ENCODE results near the gene ZNF24.

DNA sequence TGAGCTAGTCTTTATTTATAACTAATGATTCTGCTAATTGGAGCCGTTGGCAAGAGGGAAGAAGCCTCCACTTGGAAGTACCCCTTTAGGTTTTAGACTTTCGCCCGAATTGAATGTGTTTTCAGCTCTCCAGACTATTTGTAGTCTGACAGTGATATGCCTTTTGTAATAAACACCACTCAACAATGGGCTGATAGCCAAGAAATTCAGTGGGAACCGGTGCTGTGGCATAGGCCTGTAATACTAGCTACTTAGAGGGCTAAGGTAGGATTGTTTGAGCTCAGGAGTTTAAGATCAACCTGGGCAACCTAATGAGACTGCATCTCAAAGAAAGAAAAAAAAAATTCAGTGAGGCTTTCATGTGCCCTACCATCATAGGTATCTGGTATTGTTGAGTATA lies 40.6 kb downstream of the ZNF24 start:
- TF ChIP-seq, protein P1, sequence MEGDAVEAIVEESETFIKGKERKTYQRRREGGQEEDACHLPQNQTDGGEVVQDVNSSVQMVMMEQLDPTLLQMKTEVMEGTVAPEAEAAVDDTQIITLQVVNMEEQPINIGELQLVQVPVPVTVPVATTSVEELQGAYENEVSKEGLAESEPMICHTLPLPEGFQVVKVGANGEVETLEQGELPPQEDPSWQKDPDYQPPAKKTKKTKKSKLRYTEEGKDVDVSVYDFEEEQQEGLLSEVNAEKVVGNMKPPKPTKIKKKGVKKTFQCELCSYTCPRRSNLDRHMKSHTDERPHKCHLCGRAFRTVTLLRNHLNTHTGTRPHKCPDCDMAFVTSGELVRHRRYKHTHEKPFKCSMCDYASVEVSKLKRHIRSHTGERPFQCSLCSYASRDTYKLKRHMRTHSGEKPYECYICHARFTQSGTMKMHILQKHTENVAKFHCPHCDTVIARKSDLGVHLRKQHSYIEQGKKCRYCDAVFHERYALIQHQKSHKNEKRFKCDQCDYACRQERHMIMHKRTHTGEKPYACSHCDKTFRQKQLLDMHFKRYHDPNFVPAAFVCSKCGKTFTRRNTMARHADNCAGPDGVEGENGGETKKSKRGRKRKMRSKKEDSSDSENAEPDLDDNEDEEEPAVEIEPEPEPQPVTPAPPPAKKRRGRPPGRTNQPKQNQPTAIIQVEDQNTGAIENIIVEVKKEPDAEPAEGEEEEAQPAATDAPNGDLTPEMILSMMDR (conservative IDR thresholded peaks at IDR 0.05; ENCODE audit: low read depth, low read length): no peak
- TF ChIP-seq POLR2A (IDR thresholded peaks at IDR 0.05; ENCODE audit: low read depth, low read length): no peak
- no peak for TF ChIP-seq RAD21 (IDR thresholded peaks at IDR 0.05; ENCODE audit: low read length)
